GM21423 (cell line): ENCODE measurements around the gene C1orf21.

ENCODE experiments used
- ATAC-seq: cut with Tn5 transposase; IDR thresholded peaks from one replicate; pipeline ENCODE4 v1.9.1; 2021; ENCODE audit warnings: mild to moderate bottlenecking, moderate library complexity; ENCODE audit not compliant: unreplicated experiment

C1orf21 gene

GRCh38 chr1:184646824-184647223, 260.0 kb downstream of the C1orf21 start:
- ATAC-seq: no peak

DNA sequence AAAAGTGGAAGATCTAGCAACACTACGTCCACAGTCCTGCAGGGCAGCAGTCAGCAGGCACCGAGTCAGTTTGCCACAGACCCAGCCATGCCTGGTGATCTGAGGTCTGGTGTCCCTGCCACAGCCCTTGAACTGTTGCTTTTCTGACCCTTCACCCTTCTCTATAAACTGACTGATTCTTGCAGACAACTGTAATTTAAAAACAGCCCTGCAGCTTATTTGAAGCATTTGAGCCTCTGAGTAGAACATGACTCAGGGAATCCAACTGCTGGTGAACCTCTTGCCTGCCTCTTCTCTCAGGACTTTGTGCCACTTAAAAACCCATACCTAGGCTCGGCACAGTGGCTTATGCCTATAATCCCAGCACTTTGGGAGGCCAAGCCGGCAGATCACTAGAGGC, 260.6 kb downstream of the C1orf21 start:
- no peak for ATAC-seq

GRCh38 chr1:184648160-184648855, 261.5 kb downstream of the C1orf21 start:
- ATAC-seq: no peak

DNA sequence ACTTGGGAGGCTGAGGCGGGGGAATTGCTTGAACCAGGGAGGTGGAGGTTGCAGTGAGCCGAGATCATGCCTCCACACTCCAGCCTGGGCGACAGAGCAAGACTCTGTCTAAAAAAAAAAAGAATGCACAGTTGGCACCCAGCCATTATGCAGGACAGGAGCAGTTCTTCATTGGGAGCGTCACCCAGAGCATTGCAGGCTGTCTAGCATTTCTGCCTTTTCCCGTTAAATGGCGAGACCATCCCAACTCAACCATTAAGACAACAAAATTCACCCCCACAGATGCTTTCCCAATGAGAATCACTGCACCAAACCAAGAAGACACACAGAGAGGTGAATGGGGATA, 262.0 kb downstream of the C1orf21 start:
- ATAC-seq: no peak

- no peak for ATAC-seq
Observed at GRCh38 chr1:184649451-184649888, 262.6 kb downstream of the C1orf21 start.

DNA sequence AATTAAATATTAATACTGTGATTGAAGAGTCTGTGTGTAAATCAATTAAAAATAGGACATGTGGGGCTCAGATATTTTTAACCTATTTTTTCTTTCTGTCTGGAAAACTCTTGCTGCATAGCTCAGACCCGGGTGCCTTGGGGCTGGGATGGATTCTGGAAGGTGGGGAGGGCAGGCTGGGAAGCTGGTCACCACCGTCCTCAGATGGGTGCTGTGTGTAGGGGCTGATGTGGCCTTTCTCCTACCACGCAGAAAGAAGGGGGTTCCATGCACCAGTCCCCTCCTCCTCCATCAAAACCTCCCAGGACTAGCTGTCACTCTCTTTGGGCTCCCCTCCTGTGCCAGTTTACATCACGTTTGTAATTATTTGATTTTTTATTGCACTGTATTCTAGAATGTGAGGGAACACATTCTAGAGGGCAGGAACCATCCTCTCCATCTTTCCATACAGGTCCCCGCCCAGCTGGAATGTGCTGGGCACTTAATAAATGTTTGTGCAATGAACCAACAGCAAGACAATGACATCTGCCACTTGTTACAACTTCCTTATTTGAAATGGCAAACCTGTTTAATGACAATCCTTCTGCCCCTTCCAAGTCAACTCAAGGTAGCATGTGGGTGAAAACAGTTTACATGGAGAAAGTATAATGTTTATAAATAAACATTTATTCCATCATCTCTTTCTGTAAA, 263.5 kb downstream of the C1orf21 start:
- no peak for ATAC-seq

DNA sequence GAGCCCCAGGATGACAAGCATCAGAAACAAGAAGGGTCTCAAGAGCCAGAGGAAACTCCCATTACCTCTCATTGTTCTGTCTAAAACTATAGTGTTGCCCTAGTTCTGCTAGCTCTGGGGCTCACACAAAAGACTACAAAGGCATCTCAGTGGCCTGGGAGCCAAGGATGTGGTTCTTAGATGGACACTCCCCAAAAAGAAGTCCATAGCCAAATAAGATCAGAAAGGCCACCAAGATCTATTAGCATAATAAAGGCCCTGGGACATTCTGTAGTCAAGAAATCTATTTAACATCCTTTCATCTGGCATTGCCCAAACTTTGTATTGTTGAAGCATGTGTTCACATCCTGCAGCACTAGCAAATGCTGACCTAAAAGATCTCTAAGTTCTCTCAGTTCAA, 268.4 kb downstream of the C1orf21 start:
- no peak for ATAC-seq

GRCh38 chr1:184656221-184656620, 269.4 kb downstream of the C1orf21 start:
- ATAC-seq: no peak

DNA sequence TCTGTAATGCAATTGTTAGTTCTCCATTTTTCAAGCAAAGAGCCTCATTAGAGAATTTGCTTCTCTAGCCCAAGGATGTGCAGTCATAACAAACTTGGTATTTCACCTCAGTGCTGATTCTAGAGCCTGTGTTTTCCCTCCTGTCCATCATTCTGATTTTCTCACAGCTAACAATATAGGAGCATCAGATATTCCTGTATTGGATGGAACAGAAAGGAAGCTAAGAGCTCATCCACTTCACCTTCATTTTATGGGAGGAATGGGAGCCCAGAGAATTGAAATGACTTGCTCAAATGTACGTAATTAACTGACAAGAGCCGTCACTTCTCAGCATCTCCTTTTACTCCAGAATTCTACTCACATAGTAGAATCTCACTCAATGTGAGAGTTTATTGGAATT, 271.2 kb downstream of the C1orf21 start:
- ATAC-seq: no peak

DNA sequence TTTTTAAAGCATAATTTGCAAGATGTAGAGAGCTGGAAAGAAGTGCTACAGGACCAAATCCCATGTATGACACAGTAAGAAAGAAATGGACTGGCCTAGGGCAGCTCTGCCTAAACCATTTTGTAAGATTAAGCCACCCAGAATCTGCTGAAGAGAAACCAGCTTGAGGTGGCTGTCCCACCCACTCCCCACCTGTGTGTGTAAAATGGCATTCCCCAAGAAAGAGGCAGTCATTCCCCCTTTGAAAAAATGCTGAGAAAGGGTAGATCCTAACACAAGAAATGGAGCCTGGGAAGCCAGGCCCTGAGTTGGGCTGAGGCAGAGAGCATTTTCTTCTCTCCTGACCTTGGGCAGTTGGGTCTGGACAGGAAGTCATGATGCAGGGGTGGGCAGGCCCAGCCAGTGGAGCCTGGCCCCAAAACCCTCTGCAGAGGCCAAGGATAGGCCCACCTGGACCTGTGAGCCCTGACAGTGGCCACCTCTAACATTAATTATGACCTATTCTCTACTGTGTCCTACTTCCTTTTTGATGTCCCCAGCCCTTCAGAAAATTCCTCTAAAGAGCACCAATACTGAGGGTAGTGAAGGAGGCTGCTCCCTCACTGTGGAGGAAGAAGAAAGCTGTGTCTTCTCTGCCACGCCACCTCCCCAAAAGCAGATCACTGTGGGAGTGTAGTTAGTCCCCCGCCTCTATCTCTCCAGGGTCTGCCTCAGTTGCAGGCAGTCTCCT, 273.8 kb downstream of the C1orf21 start:
- ATAC-seq: no peak

DNA sequence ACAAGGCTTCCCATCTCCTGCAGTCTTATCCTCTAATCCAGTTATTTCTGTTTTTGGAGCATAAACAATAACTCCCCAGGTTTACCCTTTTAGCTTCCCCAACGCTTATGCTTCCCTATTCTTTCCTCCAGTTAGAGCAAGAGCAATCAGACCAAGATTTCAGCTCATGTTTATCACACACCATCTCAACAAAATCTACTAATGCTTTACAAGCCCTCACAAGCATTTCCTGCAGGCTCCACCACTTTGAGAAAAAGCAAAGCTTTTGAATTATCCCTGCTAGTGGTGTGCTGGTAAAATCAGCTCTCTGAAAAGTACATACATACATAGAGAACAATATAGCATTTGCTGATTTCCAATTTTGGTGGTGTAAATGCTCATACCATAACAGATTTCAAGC, 275.0 kb downstream of the C1orf21 start:
- no peak for ATAC-seq

DNA sequence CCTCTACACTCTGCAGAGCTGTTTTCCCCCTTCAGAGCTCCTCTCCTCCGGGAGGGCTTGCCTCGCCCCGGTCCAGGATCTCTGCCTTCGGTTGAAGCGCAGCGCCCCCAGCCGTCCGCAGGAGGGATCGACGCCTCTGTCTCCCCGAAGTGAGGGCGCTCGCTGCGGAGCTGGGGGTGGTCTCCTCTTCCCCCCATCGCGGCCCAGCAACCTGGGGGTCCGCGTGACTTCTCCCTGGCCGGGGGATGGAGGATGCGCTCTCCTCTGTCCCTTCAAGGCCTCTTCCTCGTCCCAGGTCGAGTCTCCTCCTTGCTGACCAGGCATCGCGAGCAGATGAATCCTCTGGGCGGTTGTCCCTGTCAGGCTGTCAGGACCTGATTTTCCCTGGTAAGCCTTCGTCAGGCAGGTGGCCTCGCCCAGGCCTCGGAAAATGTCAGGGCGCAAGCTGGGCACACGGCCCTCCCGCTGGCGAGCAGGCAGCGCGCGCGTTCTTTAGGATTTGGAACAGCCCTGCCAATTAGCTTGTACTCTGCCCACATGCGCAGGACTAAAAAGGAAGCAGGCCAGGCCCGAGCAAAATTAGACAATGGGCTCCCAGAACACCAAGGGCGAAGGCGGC, 277.3 kb downstream of the C1orf21 start:
- ATAC-seq: peak; percentile 77

DNA sequence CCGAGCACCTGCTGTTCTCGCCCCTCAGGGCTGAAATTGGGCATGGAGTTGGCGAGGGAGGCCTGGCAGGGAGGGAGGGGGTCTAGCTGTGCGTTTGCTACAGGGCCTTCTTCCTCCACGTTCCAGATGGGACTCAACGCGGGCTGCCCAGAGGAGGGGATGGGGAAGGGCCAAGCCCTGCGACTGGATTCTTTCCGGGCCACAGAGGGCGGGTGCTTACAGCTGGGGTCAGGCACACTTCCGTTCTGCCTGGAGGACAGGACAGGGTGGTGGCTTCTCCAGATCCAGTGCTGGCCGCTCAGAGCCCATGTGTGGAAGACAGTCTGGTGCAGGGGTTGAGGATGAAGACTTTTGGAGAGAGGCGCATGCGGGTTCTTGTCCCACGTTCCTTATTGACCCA, 277.8 kb downstream of the C1orf21 start:
- ATAC-seq: no peak

GRCh38 chr1:184665360-184665759, 278.5 kb downstream of the C1orf21 start:
- ATAC-seq: no peak

- no peak for ATAC-seq
Observed at GRCh38 chr1:184669391-184669790, 282.6 kb downstream of the C1orf21 start.

- no peak for ATAC-seq
Observed at GRCh38 chr1:184672013-184672726, 285.3 kb downstream of the C1orf21 start.

GRCh38 chr1:184673305-184673704, 286.5 kb downstream of the C1orf21 start:
- no peak for ATAC-seq

- ATAC-seq: no peak
Observed at GRCh38 chr1:184677344-184677743, 290.5 kb downstream of the C1orf21 start.
